ENCODE results near the gene HSPB9. TPM values are rescaled to one million over a fixed set of nuclear protein-coding genes. Genes with fewer than 3 reads are reported as not detected.

HSPB9 gene
- total and polyA plus RNA-seq, 9 of the 15 experiments (the other 6 are each of a cell fraction or from before 2014, with no cell fraction given) = 0.04 to 0.16 (median 0.08) TPM; not detected in 3

GRCh38 chr17:42116705-42117396 is 5.8 kb upstream of the HSPB9 start (continued):
- TF ChIP-seq PKNOX1 (IDR thresholded peaks at IDR 0.05) (peak; percentile 40; the same call in 1 of the 2 replicates), WHSC1 (IDR thresholded peaks at IDR 0.05; ENCODE audit: low read length) (no peak), SMC3 (conservative IDR thresholded peaks at IDR 0.05; ENCODE audit: insufficient read depth, low read depth, low read length) (peak; percentile 88), HNRNPUL1 (IDR thresholded peaks at IDR 0.05; ENCODE audit: low read length) (no peak), BRD9 (IDR thresholded peaks at IDR 0.05; ENCODE audit: low read depth, partially characterized antibody) (no peak), ZNF699 (CRISPR knock-in tag; IDR thresholded peaks at IDR 0.05; ENCODE audit: insufficient replicate concordance) (no peak), FOS (IDR thresholded peaks at IDR 0.05; ENCODE audit: extremely low read depth, insufficient read length) (no peak), ZSCAN32 (CRISPR knock-in tag; IDR thresholded peaks at IDR 0.05) (no peak), ZNF444 (CRISPR knock-in tag; IDR thresholded peaks at IDR 0.05) (no peak), ZNF609 (CRISPR knock-in tag; IDR thresholded peaks at IDR 0.05; ENCODE audit: borderline replicate concordance) (no peak), ZMIZ1 (IDR thresholded peaks at IDR 0.05; ENCODE audit: low read depth in 2 of 2, low read length in 2 of 2) (no peak), ZNF175 (CRISPR knock-in tag; IDR thresholded peaks at IDR 0.05; ENCODE audit: low read depth) (no peak), ZBTB33 (CRISPR knock-in tag; IDR thresholded peaks at IDR 0.05) (peak; percentile 10; the same call in 1 of the 2 replicates), YBX1 (IDR thresholded peaks at IDR 0.05) (no peak), RNF2 (IDR thresholded peaks at IDR 0.05) (no peak), CEBPB (tag; IDR thresholded peaks at IDR 0.05) (0 out of 2 replicates have a peak, but pooled peaks have one; percentile 54), ZSCAN29 (IDR thresholded peaks at IDR 0.05) (no peak)
